IPS-11a (cell line): Measurements from ENCODE around the gene NUMA1.

Source experiments
- H3K4me3 ChIP-seq: one replicate; pipeline ENCODE4 v1.5.1; 2013; ENCODE audit warnings: low read depth, low read length, control low read depth

The NUMA1 gene

DNA sequence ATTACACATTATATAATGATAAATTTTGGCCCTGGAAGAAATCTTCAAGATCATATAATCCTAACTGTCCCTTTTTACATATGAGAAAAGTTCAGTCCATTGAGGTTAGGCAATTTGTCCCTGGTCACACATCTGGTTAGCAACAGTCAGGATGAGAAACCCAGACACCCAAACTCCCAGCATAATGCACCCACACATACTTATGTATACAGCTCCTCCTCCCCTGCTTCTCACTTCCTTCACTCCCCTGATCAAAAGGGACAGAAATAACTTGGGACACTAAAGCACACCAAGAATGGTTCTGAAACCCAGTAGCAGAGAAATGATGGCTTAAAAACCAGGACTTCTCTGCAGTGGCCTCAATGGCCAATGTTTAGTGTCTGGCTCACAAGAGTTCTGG, 11.1 kb downstream of the NUMA1 start:
- H3K4me3 ChIP-seq = no peak overlapping the region

- H3K4me3 ChIP-seq = no peak overlapping the region
Observed at GRCh38 chr11:72067676-72068075, 12.7 kb downstream of the NUMA1 start.

DNA sequence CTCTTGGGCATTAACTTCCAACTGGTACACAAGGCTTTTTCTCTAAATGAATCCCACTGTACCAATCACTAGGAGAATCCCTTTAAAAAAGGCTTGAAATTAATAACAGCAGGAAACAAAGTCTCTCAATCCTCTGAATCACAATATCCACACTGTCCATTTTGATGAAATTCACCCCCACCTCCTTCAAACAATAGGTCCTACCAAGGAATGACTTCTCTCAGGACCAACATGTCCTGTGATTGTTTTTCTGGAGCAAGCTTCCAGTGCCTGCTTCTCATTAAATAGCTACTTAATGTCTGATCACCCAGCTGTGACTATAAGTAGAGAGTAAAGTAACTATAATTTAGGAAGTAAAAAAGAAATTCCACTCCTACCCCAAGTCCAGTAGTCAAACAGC, 13.1 kb downstream of the NUMA1 start:
- H3K4me3 ChIP-seq = no peak overlapping the region

DNA sequence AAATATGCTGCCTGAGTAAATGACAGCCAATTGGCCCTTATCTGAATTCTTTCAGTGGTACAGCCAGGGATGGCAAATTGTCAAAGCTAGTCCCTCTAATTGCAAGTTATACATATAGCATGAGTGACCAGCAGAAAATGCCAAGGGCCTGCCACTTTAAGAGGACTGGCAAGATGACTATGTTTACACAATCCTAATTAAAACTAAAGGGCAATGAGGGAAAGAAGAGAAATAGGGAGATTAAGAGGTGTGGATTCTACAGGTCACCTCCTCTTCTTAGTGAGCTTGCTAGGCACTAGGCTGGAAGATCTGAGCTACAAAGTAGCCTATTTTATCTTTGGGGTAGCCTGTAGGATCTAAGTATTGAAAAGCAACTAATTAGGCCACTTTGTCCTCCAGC, 13.5 kb downstream of the NUMA1 start:
- H3K4me3 ChIP-seq = no peak overlapping the region

DNA sequence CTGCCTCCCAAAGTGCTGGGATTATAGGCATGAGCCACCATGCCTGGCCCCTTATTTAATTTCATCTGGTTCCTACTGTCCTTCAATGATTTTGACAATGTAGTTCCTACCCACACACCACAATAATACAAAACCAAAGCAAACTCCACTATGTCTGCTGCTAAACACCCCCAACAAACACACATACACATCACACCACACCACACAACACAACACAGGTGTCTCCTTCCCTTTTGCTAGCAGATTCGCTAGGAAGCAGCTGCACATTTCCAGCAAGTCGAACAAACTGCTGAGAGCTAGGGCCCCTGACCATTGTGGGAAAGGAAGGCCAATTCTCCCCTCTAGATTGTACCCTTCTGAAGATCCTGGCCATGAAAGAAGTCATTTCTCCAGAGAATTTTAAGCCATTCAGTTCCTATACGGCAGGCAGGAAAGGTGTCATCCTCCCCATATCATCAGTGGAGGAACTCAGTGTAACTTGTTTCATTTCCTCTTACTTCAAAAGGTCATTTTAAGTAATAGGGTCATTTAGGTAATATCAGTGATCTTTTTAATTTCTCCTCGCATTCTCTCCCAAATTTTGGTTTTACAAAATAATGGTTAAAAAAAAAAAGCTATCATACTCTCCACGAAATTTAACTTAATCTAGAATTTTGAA, 18.5 kb downstream of the NUMA1 start:
- H3K4me3 ChIP-seq = no peak overlapping the region

DNA sequence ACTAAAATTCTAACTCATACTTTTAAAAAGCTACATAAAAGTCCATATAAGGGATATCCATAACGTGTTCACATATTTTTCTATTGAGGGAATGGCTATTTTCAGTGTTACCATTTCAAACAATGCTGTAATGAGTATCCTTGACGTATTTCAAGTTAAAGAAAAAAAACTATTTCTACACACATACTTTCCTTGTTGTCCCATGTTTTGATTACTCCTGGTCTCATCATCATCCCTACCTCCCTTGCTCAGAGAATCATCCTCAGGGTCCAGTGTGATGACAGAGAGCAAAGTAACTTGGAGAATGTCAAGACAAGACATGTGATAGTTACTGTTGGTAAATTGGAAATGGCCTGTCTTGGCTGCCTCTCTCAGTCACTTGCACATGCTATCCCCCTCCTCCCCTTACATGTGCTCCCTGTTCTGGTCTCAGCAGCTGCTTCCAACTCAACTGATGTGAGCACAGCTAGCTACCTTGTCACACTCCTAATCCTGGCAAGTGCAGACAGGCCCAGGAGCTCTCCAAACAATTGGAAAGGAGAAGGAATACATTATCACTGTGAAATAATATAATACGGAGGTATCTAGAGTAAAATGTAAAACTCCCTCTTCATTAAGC, 21.8 kb downstream of the NUMA1 start:
- H3K4me3 ChIP-seq = no peak overlapping the region

GRCh38 chr11:72048766-72049460, 31.4 kb downstream of the NUMA1 start:
- H3K4me3 ChIP-seq = no peak overlapping the region

DNA sequence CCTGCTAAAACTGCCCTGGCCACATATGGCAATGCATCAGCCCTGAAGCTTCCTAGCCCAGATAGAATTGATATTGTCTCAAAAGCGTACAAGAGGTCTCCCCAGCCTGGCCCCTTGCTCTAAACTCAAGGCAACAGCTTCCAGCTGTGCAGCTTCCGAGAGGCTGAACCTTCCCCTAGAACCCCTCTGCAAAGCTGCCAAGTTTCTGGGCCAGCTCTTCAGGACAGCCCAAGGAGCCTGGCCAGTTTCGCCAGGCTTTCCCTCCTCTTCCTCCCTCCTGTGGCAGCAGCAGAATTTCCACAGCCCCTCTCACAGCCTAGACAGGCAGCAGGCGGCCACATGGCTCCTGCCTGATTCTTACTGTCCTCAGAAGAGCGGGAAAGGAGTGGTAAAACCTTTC, 34.5 kb downstream of the NUMA1 start:
- H3K4me3 ChIP-seq = no peak overlapping the region

DNA sequence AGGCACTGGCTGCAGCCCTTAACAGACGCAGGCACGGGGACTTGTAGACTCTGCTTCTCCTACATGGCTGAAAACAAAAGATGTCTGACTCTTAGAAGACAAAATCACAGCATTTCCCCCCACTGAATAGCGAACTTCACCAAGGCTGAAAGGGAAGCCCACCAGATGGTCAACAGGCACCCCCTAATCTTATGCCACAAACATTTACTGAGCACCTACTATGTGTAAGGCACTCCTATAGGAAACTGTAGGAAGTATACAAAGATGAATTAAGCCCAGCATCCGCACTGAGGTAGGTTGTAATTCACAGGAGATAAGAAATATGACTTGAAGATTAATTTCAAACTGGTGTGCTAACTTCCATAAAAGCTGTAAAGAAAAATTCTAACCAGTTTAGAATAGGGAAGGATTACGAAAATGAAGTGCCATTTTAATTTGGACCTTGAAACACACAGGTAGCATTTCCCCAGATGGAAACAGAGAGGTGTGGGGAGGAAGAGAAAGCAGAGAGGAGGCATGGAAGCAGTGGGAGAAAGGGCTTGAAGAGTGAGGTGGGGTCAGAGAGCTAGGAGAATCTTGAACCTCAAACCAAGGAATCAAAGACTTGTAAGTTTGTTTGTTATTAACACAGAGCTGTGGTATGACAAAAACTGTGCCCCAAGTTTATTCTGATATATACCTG, 38.1 kb downstream of the NUMA1 start:
- H3K4me3 ChIP-seq = no peak overlapping the region

DNA sequence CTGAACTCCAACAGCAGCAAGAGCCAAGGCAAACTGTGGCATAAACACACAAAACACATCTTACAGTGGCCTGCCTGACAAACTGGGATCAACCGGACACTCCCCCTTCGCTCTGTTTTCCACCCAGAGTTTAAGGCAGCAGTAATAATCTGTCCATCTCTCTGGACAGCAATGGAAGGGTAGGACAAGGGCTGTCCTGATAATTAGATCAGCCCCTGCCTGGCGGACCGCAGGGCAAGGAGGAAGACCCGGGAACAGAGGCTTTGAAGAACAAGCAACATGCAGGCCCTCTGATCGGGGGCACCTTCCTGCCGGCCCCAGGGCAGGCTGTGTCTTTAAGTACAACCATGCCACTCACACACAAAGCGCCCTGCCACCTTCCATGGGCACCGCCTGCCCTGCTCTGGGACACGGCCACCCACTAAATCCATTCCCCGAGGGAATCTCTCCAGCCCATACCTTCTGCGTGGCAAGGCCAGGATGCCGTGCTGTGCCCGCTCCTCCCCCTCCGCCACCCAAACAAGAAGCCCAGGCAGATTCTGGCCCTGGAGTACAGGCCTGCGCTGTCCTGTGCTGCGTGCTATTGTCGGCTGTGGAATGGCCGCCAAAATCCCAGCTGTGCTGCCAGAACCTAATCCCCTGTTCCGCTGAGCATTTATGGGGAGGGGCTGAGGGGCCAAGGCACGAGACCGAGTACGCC, 38.8 kb downstream of the NUMA1 start:
- H3K4me3 ChIP-seq = peak overlapping the region; percentile 34

DNA sequence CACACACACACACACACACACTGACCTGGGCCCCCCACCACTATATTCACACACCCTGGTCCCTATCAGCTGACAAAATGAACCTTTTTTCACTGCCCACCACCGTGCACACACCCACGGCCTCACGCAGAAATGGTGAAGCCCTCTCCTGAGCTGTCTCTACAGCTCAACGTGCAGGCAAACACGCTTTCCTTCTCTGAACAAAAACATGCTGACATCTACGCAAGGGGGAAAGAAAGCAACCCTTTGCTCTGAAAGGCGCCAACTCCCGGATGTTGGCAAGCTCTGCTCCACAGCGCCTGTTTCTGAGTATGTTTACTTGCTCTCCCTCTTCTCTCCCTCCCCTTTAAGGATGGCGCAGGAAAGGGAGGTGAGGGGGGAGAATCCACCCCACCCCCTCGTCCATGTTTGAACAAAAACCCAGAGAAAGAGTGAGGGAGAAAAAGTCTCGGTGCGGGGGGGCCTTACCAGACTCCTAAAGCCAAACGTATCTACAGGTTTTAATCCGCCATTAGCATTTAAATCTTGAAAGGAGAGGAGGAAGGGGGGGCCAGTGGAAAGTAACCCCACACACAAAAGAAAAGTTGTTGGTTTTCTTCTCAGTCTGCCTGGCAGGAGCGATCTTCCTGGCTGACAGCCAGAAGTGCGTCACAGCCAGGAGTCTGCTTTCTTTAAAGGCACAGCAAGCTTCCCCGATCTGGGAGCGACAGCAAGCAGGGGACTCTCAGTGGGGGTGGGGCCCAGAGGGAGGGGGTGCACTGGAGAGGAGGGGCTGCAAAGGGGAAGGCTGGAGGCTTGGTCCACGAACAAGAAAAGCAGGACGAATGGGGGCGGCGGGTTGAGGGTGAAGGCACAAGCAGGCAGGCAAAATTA, 39.6 kb downstream of the NUMA1 start:
- H3K4me3 ChIP-seq = peak overlapping the region; percentile 34

- no peak overlapping the region for H3K4me3 ChIP-seq
Observed at GRCh38 chr11:72039856-72040401, 40.4 kb downstream of the NUMA1 start.

DNA sequence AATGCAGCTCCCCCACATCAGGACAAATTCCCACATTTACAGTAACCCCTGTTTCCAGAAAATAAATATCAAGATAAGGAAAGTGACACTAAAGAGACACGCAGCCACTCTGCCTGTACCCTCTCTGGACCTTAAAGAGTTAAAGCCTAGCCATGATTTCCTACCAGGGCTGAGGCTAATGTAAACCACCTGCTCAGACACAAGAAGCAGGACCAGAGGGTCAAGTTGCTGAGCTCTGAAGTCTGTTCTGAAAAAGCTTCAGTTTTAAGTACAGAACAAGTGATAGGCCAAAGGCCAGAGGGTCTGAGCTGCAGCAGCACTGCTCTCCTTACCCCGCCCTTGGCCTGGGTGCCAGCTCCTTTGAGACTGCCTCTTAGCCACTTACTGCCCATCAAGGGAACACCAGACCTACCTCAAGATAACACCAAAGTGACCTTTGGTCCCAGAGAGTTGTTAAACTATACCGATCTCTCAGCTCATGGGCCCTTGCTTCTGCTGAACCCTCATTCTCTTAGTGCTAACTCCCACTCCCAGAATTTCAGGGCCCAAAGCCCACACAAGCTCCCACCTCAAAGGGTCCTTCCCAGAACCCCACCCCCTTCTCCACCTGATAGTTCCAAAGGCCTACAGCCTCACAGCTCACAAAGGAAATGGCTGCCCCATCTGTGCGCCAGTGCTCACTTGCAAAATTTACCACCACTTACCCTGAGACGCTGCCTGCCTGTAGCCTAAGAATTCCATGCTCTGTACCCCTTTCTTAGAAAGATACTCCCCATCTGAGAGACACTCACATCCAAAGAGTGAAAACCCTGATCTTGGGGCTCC, 41.1 kb downstream of the NUMA1 start:
- H3K4me3 ChIP-seq = no peak overlapping the region

- H3K4me3 ChIP-seq = no peak overlapping the region
Observed at GRCh38 chr11:72038491-72038890, 41.9 kb downstream of the NUMA1 start.

DNA sequence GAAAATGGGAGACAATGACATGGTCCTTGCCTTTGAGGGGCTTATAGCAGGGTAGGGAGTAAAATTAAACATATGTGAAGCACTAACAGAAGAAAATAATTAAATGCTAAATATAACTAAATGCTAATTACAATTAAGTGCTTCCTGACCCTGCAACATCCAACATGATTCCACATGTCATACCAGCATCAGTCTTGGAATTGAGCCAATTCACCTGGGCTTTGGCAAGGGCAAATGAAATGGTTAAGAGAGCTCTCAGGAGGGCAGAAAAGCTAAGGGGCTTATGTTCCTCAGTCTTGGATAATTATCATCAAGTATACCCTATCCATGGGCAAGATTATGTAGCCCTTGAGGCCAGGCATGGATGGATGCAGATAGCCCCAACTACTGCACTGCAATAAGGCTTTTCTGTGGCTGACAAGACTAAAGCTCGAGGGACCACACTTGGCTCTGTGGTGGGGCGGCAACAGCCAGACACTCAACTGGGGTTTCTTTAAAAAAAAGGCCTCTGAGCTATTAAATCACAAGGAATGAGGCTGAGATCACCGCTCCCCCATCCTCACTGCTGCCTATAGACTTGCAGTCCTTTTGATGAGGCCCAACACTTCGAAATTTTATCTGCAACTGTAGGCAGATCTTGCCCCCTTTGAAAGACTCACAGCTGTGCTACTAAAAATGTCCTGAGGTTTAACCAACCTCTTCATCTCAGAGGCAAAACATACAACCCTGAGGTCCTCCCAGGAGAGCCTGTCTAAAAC, 42.6 kb downstream of the NUMA1 start:
- no peak overlapping the region for H3K4me3 ChIP-seq

DNA sequence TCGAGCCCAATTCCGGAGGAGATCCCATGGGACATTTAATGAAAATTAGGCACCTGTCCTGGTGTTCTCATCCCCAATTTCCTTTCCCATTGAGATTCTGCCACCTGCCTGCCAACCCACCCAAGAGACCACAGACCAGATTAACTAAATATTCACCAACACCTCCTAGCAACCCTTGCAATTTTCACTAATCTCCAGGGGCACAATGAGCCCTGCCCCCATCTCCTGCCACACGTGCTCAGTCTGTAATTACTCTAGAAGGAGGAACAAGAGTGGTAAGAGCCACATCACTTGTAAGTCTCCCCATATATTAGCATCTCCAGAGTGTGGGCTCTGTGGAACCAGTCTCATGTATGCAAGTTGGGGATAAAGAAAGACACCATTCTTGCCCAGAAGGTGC, 43.7 kb downstream of the NUMA1 start:
- no peak overlapping the region for H3K4me3 ChIP-seq

- H3K4me3 ChIP-seq = no peak overlapping the region
Observed at GRCh38 chr11:72030472-72031045, 49.8 kb downstream of the NUMA1 start.

- H3K4me3 ChIP-seq = no peak overlapping the region
Observed at GRCh38 chr11:72026090-72026489, 54.3 kb downstream of the NUMA1 start.
